ENCODE data around the gene PSMD11. TPM values are rescaled to one million over a fixed set of nuclear protein-coding genes. Genes with fewer than 3 reads are reported as not detected.

PSMD11 gene
- total and polyA plus RNA-seq, 2 of the 8 experiments (the other 6 are each of a cell fraction or from before 2014, with no cell fraction given) = 68.4 to 171 TPM

GRCh38 chr17:32503251-32504165, 59.2 kb downstream of the PSMD11 start:
- no peak for DNase-seq (ENCODE audit: low read depth in 1 of 2, low spot score in 2 of 2)
- no peak overlapping the region for H3K4ac ChIP-seq (replicated peaks; ENCODE audit: insufficient read length, low read depth, low read length)
- H3K14ac ChIP-seq (ENCODE audit: insufficient read length) = no peak overlapping the region
- POLR2A ChIA-PET (ENCODE audit: partially characterized antibody) = interaction anchor here (0.8 to 1.7 kb wide), 2 partner anchors 16 to 17 kb away, joined by 3 to 5 read pairs; partner anchors contain the start of gene CDK5R1
- WGBS, 2 experiments (ENCODE audit: extremely low coverage in 1 of 2, insufficient coverage in 1 of 2, insufficient read length in 1 of 2, insufficient replicate concordance in 2 of 2, low coverage in 1 of 2, low lambda C conversion rate in 2 of 2, missing lambda C conversion rate in 1 of 2) = 92% methylated on average over 7 of the region's 7 CpGs; no CpG with 5 or more reads in 1 of the 2 experiments
- no peak overlapping the region for H4K5ac ChIP-seq (ENCODE audit: insufficient read length, low read depth, low read length)
- H3K18ac ChIP-seq (ENCODE audit: extremely low read depth, low read length) = no peak overlapping the region
- no peak overlapping the region for H2BK120ac ChIP-seq (replicated peaks; ENCODE audit: low read depth, low read length)
- CTCF ChIA-PET (ENCODE audit: partially characterized antibody) = interaction anchor here (1.0 to 1.5 kb wide), 3 partner anchors 16 to 268 kb away, joined by 3 read pairs; no protein-coding TSS in a partner anchor
- no peak overlapping the region for H3K27ac ChIP-seq (ENCODE audit: low read depth, low read length)
- H2BK15ac ChIP-seq (ENCODE audit: low read length) = no peak overlapping the region
- no peaks in the 10 kb centered on the region for H3K9me3 ChIP-seq (ENCODE audit: insufficient read depth in 2 of 2, low read depth in 1 of 2, low read length in 1 of 2)
- H4K91ac ChIP-seq (replicated peaks; ENCODE audit: insufficient read length, low read length) = no peak overlapping the region
- H3K4me2 ChIP-seq (ENCODE audit: insufficient read depth in 1 of 2, low read depth in 2 of 2, low read length in 2 of 2) = no peak overlapping the region
- no peak for FAIRE-seq
- H3K27me3 ChIP-seq (replicated peaks in 1 of 4; ENCODE audit: control insufficient read depth in 3 of 4, extremely low read depth in 1 of 4, insufficient read depth in 3 of 4, low read length in 3 of 4) = no peaks in the 10 kb centered on the region
- H3K9ac ChIP-seq (replicated peaks in 1 of 4; ENCODE audit: extremely low read depth in 1 of 4, low read depth in 3 of 4, low read length in 3 of 4) = no peak overlapping the region; a peak in 1 of 7 replicates
- no peaks in the 10 kb centered on the region for H3K23me2 ChIP-seq (ENCODE audit: low read depth, low read length)
- no peaks in the 10 kb centered on the region for H3K36me3 ChIP-seq (ENCODE audit: control insufficient read depth in 2 of 4, insufficient read depth in 4 of 4, low read length in 3 of 4)
- no peak overlapping the region for H2BK12ac ChIP-seq (ENCODE audit: low read depth, low read length)
- no peak overlapping the region for H4K8ac ChIP-seq (ENCODE audit: extremely low read depth, insufficient read depth, low read length)
- no peak overlapping the region for H2AK5ac ChIP-seq (ENCODE audit: low read depth, low read length)
- H3K23ac ChIP-seq (ENCODE audit: insufficient read length) = no peak overlapping the region
- H3K56ac ChIP-seq (replicated peaks; ENCODE audit: insufficient read length, low read depth, low read length) = no peak overlapping the region
- no peak overlapping the region for H2BK20ac ChIP-seq (ENCODE audit: low read length)
- H3K79me2 ChIP-seq (ENCODE audit: control insufficient read depth in 1 of 2, insufficient read depth in 2 of 2, low read length in 2 of 2) = no peaks in the 10 kb centered on the region
- H4K20me1 ChIP-seq (replicated peaks in 1 of 2; ENCODE audit: control insufficient read depth in 1 of 2, insufficient read depth in 2 of 2, low read length in 2 of 2) = no peaks in the 10 kb centered on the region
- H2BK5ac ChIP-seq (ENCODE audit: low read depth, low read length) = no peak overlapping the region
- peaks cover 0 to 7% (median 1%) of the 10 kb centered on the region in 4 experiments; a peak in 5 of 7 replicates for H3K4me1 ChIP-seq (replicated peaks in 1 of 4; ENCODE audit: control insufficient read depth in 3 of 4, insufficient read depth in 4 of 4, low read length in 3 of 4)
- no peak overlapping the region for H3K4me3 ChIP-seq (ENCODE audit: extremely low read depth in 1 of 4, insufficient read depth in 2 of 4, low read depth in 3 of 4, low read length in 4 of 4)
- H3K79me1 ChIP-seq (ENCODE audit: low read depth, low read length) = no peaks in the 10 kb centered on the region
- no peak overlapping the region for H2AFZ ChIP-seq (ENCODE audit: low read length)
- no peak for TF ChIP-seq TEAD4 (IDR thresholded peaks at IDR 0.05; ENCODE audit: low read depth, low read length)
- TF ChIP-seq USF2 (IDR thresholded peaks at IDR 0.05; ENCODE audit: low read length) = no peak
- TF ChIP-seq NRF1 (IDR thresholded peaks at IDR 0.05; ENCODE audit: low read depth, low read length) = no peak
- TF ChIP-seq SP1 (IDR thresholded peaks at IDR 0.05; ENCODE audit: low read depth, low read length) = no peak
- TF ChIP-seq POLR2A (IDR thresholded peaks at IDR 0.05; ENCODE audit: control extremely low read depth in 1 of 2, low read depth in 2 of 2, low read length in 2 of 2) = no peak
- TF ChIP-seq MAX (IDR thresholded peaks at IDR 0.05) = no peak
- no peak for TF ChIP-seq ZNF274 (IDR thresholded peaks at IDR 0.05; ENCODE audit: borderline replicate concordance, extremely low read depth, low read length)
- TF ChIP-seq TBP (IDR thresholded peaks at IDR 0.05; ENCODE audit: low read depth, low read length) = no peak
- no peak for TF ChIP-seq FOSL1 (IDR thresholded peaks at IDR 0.05; ENCODE audit: insufficient read depth, low read depth, low read length)
- TF ChIP-seq YY1 (IDR thresholded peaks at IDR 0.05; ENCODE audit: low read depth, low read length) = no peak
- TF ChIP-seq KDM4A (IDR thresholded peaks at IDR 0.05; ENCODE audit: low read depth, low read length, severe bottlenecking) = no peak
- no peak for TF ChIP-seq EGR1 (IDR thresholded peaks at IDR 0.05; ENCODE audit: borderline replicate concordance, low read depth, low read length)
